DMS 273 (cell line): ENCODE data around the gene PTPRA.

Experiments used
- DNase-seq: peaks from one replicate; lab custom pipeline; 2025; ENCODE audit not compliant: unreplicated experiment; lab: John Stamatoyannopoulos, UW

PTPRA gene

GRCh38 chr20:2851086-2851485, 22.2 kb upstream of the PTPRA start:
- DNase-seq = no peak

- no peak for DNase-seq
Observed at GRCh38 chr20:2858591-2858990, 14.7 kb upstream of the PTPRA start.

GRCh38 chr20:2859330-2860121, 13.8 kb upstream of the PTPRA start:
- DNase-seq = no peak

GRCh38 chr20:2864626-2865025, 8.7 kb upstream of the PTPRA start:
- no peak for DNase-seq

- no peak for DNase-seq
Observed at GRCh38 chr20:2865101-2865500, 8.2 kb upstream of the PTPRA start.

- no peak for DNase-seq
Observed at GRCh38 chr20:2865630-2866029, 7.7 kb upstream of the PTPRA start.

- no peak for DNase-seq
Observed at GRCh38 chr20:2866236-2866635, 7.0 kb upstream of the PTPRA start.

- DNase-seq = no peak
Observed at GRCh38 chr20:2867081-2867864, 6.0 kb upstream of the PTPRA start.

GRCh38 chr20:2869381-2869780, 3.9 kb upstream of the PTPRA start:
- no peak for DNase-seq

- no peak for DNase-seq
Observed at GRCh38 chr20:2871111-2871465, 2.2 kb upstream of the PTPRA start.

GRCh38 chr20:2871661-2872458, 1.4 kb upstream of the PTPRA start:
- no peak for DNase-seq

GRCh38 chr20:2872459-2873009, 747 bp upstream of the PTPRA start:
- DNase-seq = peak; percentile 88

GRCh38 chr20:2873747-2874041, 413 bp downstream of the PTPRA start:
- DNase-seq = no peak

GRCh38 chr20:2874456-2874855, 1.2 kb downstream of the PTPRA start:
- DNase-seq = peak; percentile 43

- no peak for DNase-seq
Observed at GRCh38 chr20:2875690-2876203, 2.5 kb downstream of the PTPRA start.

- no peak for DNase-seq
Observed at GRCh38 chr20:2878515-2878914, 5.2 kb downstream of the PTPRA start.

- DNase-seq = peak; percentile 97
Observed at GRCh38 chr20:2879146-2879545, 5.9 kb downstream of the PTPRA start.

GRCh38 chr20:2880650-2881049, 7.4 kb downstream of the PTPRA start:
- DNase-seq = no peak

- DNase-seq = no peak
Observed at GRCh38 chr20:2883726-2884637, 10.7 kb downstream of the PTPRA start.

- no peak for DNase-seq
Observed at GRCh38 chr20:2887715-2888114, 14.4 kb downstream of the PTPRA start.
